DOHH2 (cell line): ENCODE measurements around the gene COL8A1.
A peak's percentile ranks its signal among the peaks of the same experiment; 100 is the strongest.

Experiments used
- H3F3A ChIP-seq: fragments of 200-600 bp; sonication (generic), shearing (Covaris generic); 2 replicates; pipeline ENCODE4 v1.6.0; 2016; ENCODE audit warnings: antibody characterized with exemption, mild to moderate bottlenecking; ENCODE audit not compliant: control insufficient read depth, insufficient read depth
- H3K27ac ChIP-seq: fragments of 200-600 bp; sonication (generic); 2 replicates; pipeline ENCODE4 v1.5.1; 2014; ENCODE audit warnings: low read depth, mild to moderate bottlenecking, low read length, moderate library complexity
- H3K27me3 ChIP-seq: fragments of 200-600 bp; sonication (generic); 2 replicates; pipeline ENCODE4 v1.6.1; 2014; ENCODE audit warnings: mild to moderate bottlenecking, low read length, mixed read lengths; ENCODE audit not compliant: control insufficient read depth
- H3K36me3 ChIP-seq: fragments of 200-600 bp; sonication (generic); 2 replicates; pipeline ENCODE4 v1.6.1; 2014; ENCODE audit warnings: mild to moderate bottlenecking, low read length, moderate library complexity, mixed read lengths; ENCODE audit not compliant: control insufficient read depth
- H3K4me1 ChIP-seq: fragments of 200-600 bp; sonication (generic); 2 replicates; pipeline ENCODE4 v1.6.1; 2014; ENCODE audit warnings: mild to moderate bottlenecking, low read length, mixed read lengths; ENCODE audit not compliant: control insufficient read depth
- H3K4me2 ChIP-seq: fragments of 200-600 bp; sonication (generic); 2 replicates; pipeline ENCODE4 v1.6.0; 2014; ENCODE audit warnings: mild to moderate bottlenecking, low read length, moderate library complexity
- H3K4me3 ChIP-seq: fragments of 200-600 bp; sonication (generic); 2 replicates; pipeline ENCODE4 v1.5.1; 2014; ENCODE audit warnings: mild to moderate bottlenecking, low read length, mixed read lengths
- H3K79me2 ChIP-seq: fragments of 200-600 bp; sonication (generic); 2 replicates; pipeline ENCODE4 v1.6.1; 2014; ENCODE audit warnings: mild to moderate bottlenecking, low read length, mixed read lengths; ENCODE audit not compliant: control insufficient read depth
- H3K9me2 ChIP-seq: fragments of 200-600 bp; sonication (generic); replicated peaks from 2 replicates; pipeline ENCODE4 v1.6.1; 2014; ENCODE audit warnings: mild to moderate bottlenecking, low read length, mixed read lengths; ENCODE audit not compliant: control insufficient read depth
- H3K9me3 ChIP-seq: fragments of 200-600 bp; sonication (generic); 2 replicates; pipeline ENCODE4 v1.6.1; 2014; ENCODE audit warnings: antibody characterized with exemption, low read length, mixed read lengths; ENCODE audit not compliant: control insufficient read depth, insufficient read depth
- H4K20me1 ChIP-seq: fragments of 200-600 bp; sonication (generic); 2 replicates; pipeline ENCODE4 v1.6.0; 2014; ENCODE audit warnings: low read depth, mild to moderate bottlenecking, antibody characterized with exemption, low read length, moderate library complexity; ENCODE audit not compliant: control insufficient read depth, insufficient read depth
- CTCF ChIP-seq: fragments of 200-600 bp; sonication (generic); IDR thresholded peaks from one replicate; pipeline ENCODE4 v1.5.1; 2014; ENCODE audit warnings: antibody characterized with exemption, mild to moderate bottlenecking, low read depth, low read length; ENCODE audit not compliant: poor library complexity, severe bottlenecking
- EZH2phosphoT487 ChIP-seq: fragments of 200-600 bp; sonication (generic); IDR thresholded peaks from 2 replicates; pipeline ENCODE4 v1.6.1; 2017; ENCODE audit warnings: borderline replicate concordance, mild to moderate bottlenecking, antibody characterized with exemption, low read length, moderate library complexity, mixed read lengths

COL8A1 gene

GRCh38 chr3:99783011-99783573, 144.7 kb downstream of the COL8A1 start:
- TF ChIP-seq EZH2phosphoT487 (no peak), CTCF (no peak)
- Histone ChIP-seq H3K9me2 (no peaks in the 10 kb centered on the region), H3K4me3 (no peak overlapping the region), H3K4me1 (no peaks in the 10 kb centered on the region), H3K36me3 (no peaks in the 10 kb centered on the region), H3K9me3 (no peaks in the 10 kb centered on the region), H3F3A (no peaks in the 10 kb centered on the region), H3K27ac (no peak overlapping the region), H3K4me2 (no peak overlapping the region), H4K20me1 (no peaks in the 10 kb centered on the region), H3K27me3 (peaks cover 4% of the 10 kb centered on the region; the same call in 1 of the 2 replicates), H3K79me2 (no peaks in the 10 kb centered on the region)

GRCh38 chr3:99789011-99789721, 150.8 kb downstream of the COL8A1 start:
- no peak overlapping the region for H3K4me3 ChIP-seq

GRCh38 chr3:99794485-99794884, 156.1 kb downstream of the COL8A1 start:
- Histone ChIP-seq H4K20me1 (no peaks in the 10 kb centered on the region), H3K4me3 (no peak overlapping the region)
- TF ChIP-seq EZH2phosphoT487: no peak

More at GRCh38 chr3:99789011-99789721, 150.8 kb downstream of the COL8A1 start:
- no peaks in the 10 kb centered on the region for H3K9me3 ChIP-seq
- peaks cover 8% of the 10 kb centered on the region; the same call in 1 of the 2 replicates for H3K27me3 ChIP-seq
- peak; percentile 63 for TF ChIP-seq CTCF
- TF ChIP-seq EZH2phosphoT487: no peak
- H3F3A ChIP-seq: no peaks in the 10 kb centered on the region
- no peaks in the 10 kb centered on the region for H3K9me2 ChIP-seq
- H4K20me1 ChIP-seq: no peaks in the 10 kb centered on the region
- H3K36me3 ChIP-seq: no peaks in the 10 kb centered on the region
- no peaks in the 10 kb centered on the region for H3K4me1 ChIP-seq
- H3K4me2 ChIP-seq: no peak overlapping the region
- H3K27ac ChIP-seq: no peak overlapping the region
- no peaks in the 10 kb centered on the region for H3K79me2 ChIP-seq

GRCh38 chr3:99795573-99795972, 157.2 kb downstream of the COL8A1 start:
- Histone ChIP-seq H4K20me1 (no peaks in the 10 kb centered on the region), H3F3A (no peaks in the 10 kb centered on the region), H3K27me3 (no peaks in the 10 kb centered on the region), H3K4me3 (no peak overlapping the region), H3K27ac (no peak overlapping the region), H3K4me2 (no peak overlapping the region), H3K36me3 (no peaks in the 10 kb centered on the region), H3K9me2 (no peaks in the 10 kb centered on the region), H3K4me1 (no peaks in the 10 kb centered on the region), H3K9me3 (no peaks in the 10 kb centered on the region), H3K79me2 (no peaks in the 10 kb centered on the region)
- TF ChIP-seq CTCF (no peak), EZH2phosphoT487 (no peak)

More at GRCh38 chr3:99794485-99794884, 156.1 kb downstream of the COL8A1 start:
- Histone ChIP-seq H3K79me2 (no peaks in the 10 kb centered on the region), H3K4me1 (no peaks in the 10 kb centered on the region), H3K4me2 (no peak overlapping the region), H3K27me3 (peaks cover 4% of the 10 kb centered on the region; the same call in 1 of the 2 replicates), H3K9me2 (no peaks in the 10 kb centered on the region), H3F3A (no peaks in the 10 kb centered on the region), H3K36me3 (no peaks in the 10 kb centered on the region), H3K27ac (no peak overlapping the region), H3K9me3 (no peaks in the 10 kb centered on the region)
